OCI-LY1 (cell line): ENCODE results near the gene KRTAP3-3.

Experiments
- CTCF ChIP-seq: fragments of 200-600 bp; sonication (generic), shearing (Covaris generic); IDR thresholded peaks from 2 replicates; pipeline ENCODE4 v1.5.1; 2017; ENCODE audit warnings: mild to moderate bottlenecking, antibody characterized with exemption, low read length, moderate library complexity, mixed read lengths
- EZH2 ChIP-seq: fragments of 200-600 bp; sonication (generic), shearing (Covaris generic); IDR thresholded peaks from 2 replicates; pipeline ENCODE4 v1.8.0; 2017; ENCODE audit warnings: borderline replicate concordance, mixed run types, mild to moderate bottlenecking, antibody characterized with exemption, low read length, moderate library complexity, mixed read lengths

- TF ChIP-seq CTCF (no peak), EZH2 (no peak)
Observed at GRCh38 chr17:41042953-41043352, 49.0 kb upstream of the KRTAP3-3 start.
